Measurements from ENCODE around the gene RGS10.

DNA sequence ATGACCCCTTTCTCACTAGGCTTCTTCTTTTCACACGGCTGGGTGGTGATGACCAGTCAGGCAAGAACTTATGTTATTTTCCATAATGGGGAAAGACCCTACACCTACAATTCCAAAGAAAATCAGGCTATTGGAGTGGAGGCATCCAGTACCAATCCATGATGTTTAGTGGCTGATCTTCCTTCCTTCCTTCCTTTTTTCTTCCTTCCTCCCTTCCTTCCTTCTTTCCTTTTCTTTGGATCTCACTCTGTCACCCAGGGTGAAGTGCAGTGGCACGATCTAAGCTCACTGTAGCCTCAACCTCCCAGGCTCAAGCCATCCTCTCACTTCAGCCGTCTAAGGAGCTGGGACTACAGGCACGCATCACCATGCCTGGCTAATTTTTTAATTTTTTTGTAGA, 2.5 kb downstream of the RGS10 start:
- TF ChIP-seq POLR2A (IDR thresholded peaks at IDR 0.05), result no peak
- TF ChIP-seq, protein P1, sequence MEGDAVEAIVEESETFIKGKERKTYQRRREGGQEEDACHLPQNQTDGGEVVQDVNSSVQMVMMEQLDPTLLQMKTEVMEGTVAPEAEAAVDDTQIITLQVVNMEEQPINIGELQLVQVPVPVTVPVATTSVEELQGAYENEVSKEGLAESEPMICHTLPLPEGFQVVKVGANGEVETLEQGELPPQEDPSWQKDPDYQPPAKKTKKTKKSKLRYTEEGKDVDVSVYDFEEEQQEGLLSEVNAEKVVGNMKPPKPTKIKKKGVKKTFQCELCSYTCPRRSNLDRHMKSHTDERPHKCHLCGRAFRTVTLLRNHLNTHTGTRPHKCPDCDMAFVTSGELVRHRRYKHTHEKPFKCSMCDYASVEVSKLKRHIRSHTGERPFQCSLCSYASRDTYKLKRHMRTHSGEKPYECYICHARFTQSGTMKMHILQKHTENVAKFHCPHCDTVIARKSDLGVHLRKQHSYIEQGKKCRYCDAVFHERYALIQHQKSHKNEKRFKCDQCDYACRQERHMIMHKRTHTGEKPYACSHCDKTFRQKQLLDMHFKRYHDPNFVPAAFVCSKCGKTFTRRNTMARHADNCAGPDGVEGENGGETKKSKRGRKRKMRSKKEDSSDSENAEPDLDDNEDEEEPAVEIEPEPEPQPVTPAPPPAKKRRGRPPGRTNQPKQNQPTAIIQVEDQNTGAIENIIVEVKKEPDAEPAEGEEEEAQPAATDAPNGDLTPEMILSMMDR (IDR thresholded peaks at IDR 0.05 in 4 of 5, conservative IDR thresholded peaks at IDR 0.05 in 1 of 5), result no peak
